Gastrocnemius medialis (tissue), 4 donors: ENCODE results near the gene PALD1.

Experiments
- POLR2A ChIP-seq, 2 donors: fragments of 450-650 bp; IDR thresholded peaks; one replicate each; pipeline ENCODE4 v1.6.1; 2017; ENCODE audit warnings: antibody characterized with exemption in 2 of 2, mild to moderate bottlenecking in 2 of 2, moderate library complexity in 2 of 2
- TF ChIP-seq, protein P1 (sequence below), 5 experiments: fragments of 450-650 bp in 3 of 5; fragments of 200-600 bp in 2 of 5; sonication (generic) in 2 of 5; IDR thresholded peaks in 4 of 5; conservative IDR thresholded peaks in 1 of 5; 1 replicate in 4 of 5; 2 replicates in 1 of 5; pipeline ENCODE4 v1.5.1; 2016 to 2019; ENCODE audit warnings: antibody characterized with exemption in 5 of 5, mild to moderate bottlenecking in 3 of 5, moderate library complexity in 3 of 5

DNA sequence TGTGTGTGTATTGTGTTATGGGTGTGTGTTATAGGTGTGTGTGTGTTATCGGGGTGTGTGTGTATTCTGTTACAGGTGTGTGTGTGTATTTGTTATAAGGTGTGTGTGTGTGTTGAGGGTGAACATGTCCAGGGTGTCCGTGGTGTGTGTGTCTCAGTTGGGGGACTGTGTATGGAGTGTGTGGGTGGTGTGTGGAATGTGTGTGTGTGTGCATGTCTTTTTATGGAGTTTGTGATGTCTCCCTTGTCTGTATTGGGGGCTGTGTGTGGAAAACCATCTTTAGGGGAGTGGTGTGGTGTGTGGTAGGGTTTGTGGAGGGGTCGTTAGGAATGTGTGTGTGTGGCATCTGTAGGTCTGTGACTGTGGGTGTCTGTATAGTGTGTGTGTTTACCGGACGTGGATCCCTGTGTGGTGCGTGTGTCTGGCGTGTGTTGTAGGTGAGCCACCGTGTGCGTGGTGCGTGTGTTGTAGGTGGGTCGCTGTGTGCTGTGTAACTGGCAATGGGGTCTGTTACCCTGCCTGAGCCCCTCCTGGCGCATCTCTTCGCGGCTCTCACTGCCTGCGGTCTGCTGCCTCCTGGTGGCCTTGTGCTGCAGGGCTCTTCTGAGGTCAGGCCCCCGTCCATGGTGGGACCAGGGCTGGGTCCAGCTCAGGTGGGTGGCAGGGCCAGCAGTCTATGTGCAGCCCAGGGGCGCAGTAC, 61.7 kb downstream of the PALD1 start:
- TF ChIP-seq, protein P1, sequence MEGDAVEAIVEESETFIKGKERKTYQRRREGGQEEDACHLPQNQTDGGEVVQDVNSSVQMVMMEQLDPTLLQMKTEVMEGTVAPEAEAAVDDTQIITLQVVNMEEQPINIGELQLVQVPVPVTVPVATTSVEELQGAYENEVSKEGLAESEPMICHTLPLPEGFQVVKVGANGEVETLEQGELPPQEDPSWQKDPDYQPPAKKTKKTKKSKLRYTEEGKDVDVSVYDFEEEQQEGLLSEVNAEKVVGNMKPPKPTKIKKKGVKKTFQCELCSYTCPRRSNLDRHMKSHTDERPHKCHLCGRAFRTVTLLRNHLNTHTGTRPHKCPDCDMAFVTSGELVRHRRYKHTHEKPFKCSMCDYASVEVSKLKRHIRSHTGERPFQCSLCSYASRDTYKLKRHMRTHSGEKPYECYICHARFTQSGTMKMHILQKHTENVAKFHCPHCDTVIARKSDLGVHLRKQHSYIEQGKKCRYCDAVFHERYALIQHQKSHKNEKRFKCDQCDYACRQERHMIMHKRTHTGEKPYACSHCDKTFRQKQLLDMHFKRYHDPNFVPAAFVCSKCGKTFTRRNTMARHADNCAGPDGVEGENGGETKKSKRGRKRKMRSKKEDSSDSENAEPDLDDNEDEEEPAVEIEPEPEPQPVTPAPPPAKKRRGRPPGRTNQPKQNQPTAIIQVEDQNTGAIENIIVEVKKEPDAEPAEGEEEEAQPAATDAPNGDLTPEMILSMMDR (IDR thresholded peaks at IDR 0.05 in 4 of 5, conservative IDR thresholded peaks at IDR 0.05 in 1 of 5): peak; percentile 33 to 72 (median 64)
- TF ChIP-seq POLR2A (IDR thresholded peaks at IDR 0.05): no peak
